Right cardiac atrium (tissue), 5 donors: ENCODE measurements around the gene ZC2HC1B. TPM values are rescaled to one million over a fixed set of nuclear protein-coding genes. Genes with fewer than 3 reads are reported as not detected.
A peak's percentile ranks its signal among the peaks of the same experiment; 100 is the strongest.

Experiments used
- ATAC-seq, 2 donors: fragments of 200-7000 bp; cut with Tn5 transposase; one replicate each; pipeline versions ENCODE4 v1.8.0 to v1.9.1; 2020; ENCODE audit warnings: moderate library complexity in 2 of 2, mild to moderate bottlenecking in 1 of 2
- DNase-seq, 3 donors: peaks; one replicate each; pipeline ENCODE4 v3.0.0-alpha.2; 2020
- H3K27ac ChIP-seq: one replicate; pipeline ENCODE4 v1.5.1; 2013; ENCODE audit warnings: mild to moderate bottlenecking, low read length, control low read depth, moderate library complexity
- H3K27me3 ChIP-seq: one replicate; pipeline ENCODE4 v1.6.1; 2013; ENCODE audit not compliant: control insufficient read depth, insufficient read depth
- H3K4me1 ChIP-seq: one replicate; pipeline ENCODE4 v1.6.1; 2013; ENCODE audit warnings: low read length; ENCODE audit not compliant: control insufficient read depth, insufficient read depth
- H3K4me3 ChIP-seq: one replicate; pipeline ENCODE4 v1.5.1; 2013; ENCODE audit warnings: low read length, control low read depth
- H3K9me3 ChIP-seq: one replicate; pipeline ENCODE4 v1.6.1; 2013; ENCODE audit warnings: low read length; ENCODE audit not compliant: control insufficient read depth
- WGBS: extraction: QIAGEN DNeasy Blood & Tissue Kit; methylation state at CpG from one replicate; pipeline ENCODE4 v1.1.7; 2013; 5-methylcytosine and 5-hydroxymethylcytosine counted together
- intact Hi-C, 4 donors: fragments of 100-400 bp; cut with DNase I; formaldehyde crosslinking; loops; one replicate each; pipeline versions ENCODE4 v1.11.0 to v1.14.0; 2022 to 2023
- polyA plus RNA-seq: library from polyadenylated mRNA; stranded (reverse); fragments of 200-250 nt; gene quantifications from one replicate; pipeline ENCODE4 v1.2.3, GENCODE V29; 2013
- total RNA-seq, 4 donors: library from RNA; stranded (reverse); fragmentation: NEBNext Ultra II Directional; extraction: Animal tissue kit (Norgen Biotek cat#: 25700); gene quantifications; one replicate each; pipeline ENCODE4 v1.2.1, GENCODE V29; 2021
- donor health status: healthy with polysubstance abuse.
- donor health status: DM: no; HTN: yes; CAD: no.
- donor health status: DM: no; HTN: no; CAD: no.
- donor health status: DM: no; HTN: yes; CAD: no; lungs with severe emphysema.
- donor health status: DM: yes; HTN: yes; CAD: no.

Gene ZC2HC1B
- total and polyA plus RNA-seq, 5 donors: not detected

DNA sequence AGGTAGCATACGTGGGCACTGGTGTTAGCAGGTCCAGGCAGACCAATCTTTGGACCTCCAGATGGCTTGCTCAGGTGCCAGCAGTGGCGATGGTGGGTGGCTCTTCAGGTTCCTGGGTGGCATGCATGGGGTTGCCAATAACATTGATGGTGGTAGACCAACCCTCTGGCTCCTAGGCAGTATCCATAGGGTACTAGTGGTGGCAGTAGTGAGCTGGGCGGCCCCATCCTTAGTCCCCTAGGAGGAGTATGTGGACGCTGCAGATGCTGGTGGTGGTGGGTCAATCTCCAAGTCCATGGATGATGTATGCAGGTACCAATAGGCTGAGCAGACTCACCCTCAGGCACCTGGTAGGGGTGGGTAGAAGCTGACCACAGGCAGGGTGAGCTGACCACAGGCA is 70.6 kb downstream of the ZC2HC1B start:
- no peak overlapping the region for H3K27ac ChIP-seq
- intact Hi-C loops: no loop called here
- H3K9me3 ChIP-seq: no peaks in the 10 kb centered on the region
- ATAC-seq (peak in 1 of 2 donors; percentile 26), DNase-seq (peak in 1 of 3 donors; percentile 23)
- 83% methylated on average over 4 of the region's 4 CpGs for WGBS
- H3K27me3 ChIP-seq: no peaks in the 10 kb centered on the region
- H3K4me1 ChIP-seq: no peaks in the 10 kb centered on the region
- H3K4me3 ChIP-seq: no peak overlapping the region

DNA sequence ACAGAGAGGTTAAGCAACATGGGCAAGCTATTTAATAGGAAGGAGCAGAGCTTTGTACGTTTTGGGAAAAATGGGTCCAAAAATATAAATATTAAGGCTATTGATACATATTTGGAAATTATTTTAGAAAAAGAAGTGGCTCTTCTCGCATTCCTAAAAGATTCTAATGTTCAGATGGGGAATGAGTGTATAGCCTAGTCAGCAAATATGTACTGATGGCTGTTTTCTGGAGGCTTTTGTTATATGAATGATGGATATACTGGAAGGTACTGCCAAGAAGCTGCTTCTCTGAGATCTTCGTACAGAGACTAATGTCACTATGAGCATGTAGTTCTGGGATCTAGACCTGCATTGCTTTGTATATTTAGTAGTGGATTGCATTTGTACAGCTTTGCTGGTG is 72.1 kb downstream of the ZC2HC1B start:
- no peaks in the 10 kb centered on the region for H3K4me1 ChIP-seq
- intact Hi-C loops: no loop called here
- 87% methylated on average over 3 of the region's 3 CpGs for WGBS
- no peak for DNase-seq
- H3K27me3 ChIP-seq: no peaks in the 10 kb centered on the region
- no peak overlapping the region for H3K4me3 ChIP-seq
- no peak overlapping the region for H3K27ac ChIP-seq
- no peaks in the 10 kb centered on the region for H3K9me3 ChIP-seq
- no peak for ATAC-seq

DNA sequence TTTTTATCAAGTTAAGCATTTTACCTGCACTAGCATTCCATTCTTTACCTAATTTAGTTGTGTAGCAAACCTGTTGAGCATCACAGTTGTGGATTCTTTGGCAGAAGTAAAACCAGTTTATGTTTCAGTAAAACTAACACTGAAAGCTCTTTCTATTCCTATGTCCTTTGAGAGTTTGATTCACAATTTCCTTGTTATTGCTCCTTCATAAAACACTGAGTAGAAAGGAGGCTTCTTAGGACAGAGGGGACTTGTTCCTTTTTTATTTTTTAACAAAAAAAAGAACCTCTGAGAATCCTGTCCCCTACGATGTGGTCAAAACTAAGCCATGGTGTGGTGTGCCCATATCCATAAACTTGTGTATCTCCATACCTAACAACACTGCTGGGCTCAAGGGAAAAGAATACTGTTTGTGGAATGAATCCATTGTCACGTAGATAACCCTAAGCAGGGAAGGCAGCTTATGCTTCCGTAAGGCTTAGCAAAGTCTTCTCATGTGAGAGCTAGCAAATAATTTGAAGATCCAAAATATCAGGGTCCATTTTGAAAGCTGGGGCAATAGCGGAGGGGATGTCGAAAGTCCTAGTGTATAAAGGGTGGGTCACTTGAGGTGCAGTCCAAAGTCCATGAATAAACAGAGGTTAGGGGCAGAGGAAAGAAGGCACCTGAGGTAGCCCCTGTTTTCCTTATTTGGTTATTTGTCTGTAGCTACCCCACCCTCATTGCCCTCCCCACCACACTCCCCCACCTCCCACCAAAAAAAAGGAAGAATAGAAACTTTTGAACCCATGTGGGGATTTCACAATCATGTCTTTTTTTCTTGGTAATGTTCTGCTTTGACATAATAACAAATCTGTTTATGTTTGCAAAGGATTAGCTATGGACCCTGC is 72.7 kb downstream of the ZC2HC1B start:
- ATAC-seq: no peak
- no peaks in the 10 kb centered on the region for H3K4me1 ChIP-seq

DNA sequence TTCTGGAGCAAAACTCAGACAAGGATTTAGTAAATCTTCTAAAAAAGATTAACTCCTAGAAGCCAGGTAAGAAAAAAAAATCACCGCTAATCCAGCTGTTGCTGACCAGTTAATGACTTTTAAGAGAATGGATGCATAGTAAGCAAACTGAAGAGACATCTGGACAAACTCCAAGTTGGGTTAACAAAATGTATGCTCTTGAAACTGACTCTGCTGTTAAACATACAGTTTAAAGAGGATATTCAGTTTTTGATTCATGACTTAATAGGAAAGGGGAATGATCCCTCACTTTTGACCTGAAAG is 73.3 kb downstream of the ZC2HC1B start:
- Histone ChIP-seq H3K27ac (no peak overlapping the region), H3K4me3 (no peak overlapping the region), H3K27me3 (no peaks in the 10 kb centered on the region), H3K9me3 (no peaks in the 10 kb centered on the region), H3K4me1 (no peaks in the 10 kb centered on the region)
- 90% methylated on average over 1 of the region's 1 CpG for WGBS
- DNase-seq (no peak), ATAC-seq (no peak)
- intact Hi-C loops: no loop called here

More for the DNA sequence above, 72.7 kb downstream of the ZC2HC1B start:
- H3K4me3 ChIP-seq: no peak overlapping the region
- H3K27ac ChIP-seq: no peak overlapping the region
- 78% methylated on average over 5 of the region's 5 CpGs for WGBS
- intact Hi-C loops: no loop called here
- H3K27me3 ChIP-seq: no peaks in the 10 kb centered on the region
- H3K9me3 ChIP-seq: no peaks in the 10 kb centered on the region
- DNase-seq: no peak

DNA sequence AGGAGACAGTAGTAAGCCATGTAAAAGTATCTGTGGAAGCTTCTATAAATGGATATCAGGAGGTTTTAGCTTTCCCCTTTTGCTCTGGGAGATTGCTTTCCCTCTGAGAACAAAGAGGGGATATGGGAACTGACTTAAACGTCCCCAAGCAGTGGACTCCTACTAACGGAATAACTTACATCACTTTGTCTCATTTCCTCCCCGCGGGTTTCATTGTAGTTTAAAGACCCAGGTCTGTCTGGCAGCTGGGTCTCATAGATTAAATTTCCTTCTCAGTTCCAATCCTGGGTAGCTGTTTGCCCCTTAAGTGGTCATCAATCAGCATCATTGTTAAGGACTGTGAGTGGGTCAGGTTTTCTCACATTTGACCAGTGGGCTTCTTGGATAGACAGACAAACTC is 75.1 kb downstream of the ZC2HC1B start:
- Histone ChIP-seq H3K4me1 (no peaks in the 10 kb centered on the region), H3K27me3 (no peaks in the 10 kb centered on the region), H3K27ac (no peak overlapping the region), H3K4me3 (no peak overlapping the region), H3K9me3 (no peaks in the 10 kb centered on the region)
- 27% methylated on average over 4 of the region's 4 CpGs for WGBS
- ATAC-seq (no peak), DNase-seq (no peak)
- intact Hi-C loops: no loop called here

DNA sequence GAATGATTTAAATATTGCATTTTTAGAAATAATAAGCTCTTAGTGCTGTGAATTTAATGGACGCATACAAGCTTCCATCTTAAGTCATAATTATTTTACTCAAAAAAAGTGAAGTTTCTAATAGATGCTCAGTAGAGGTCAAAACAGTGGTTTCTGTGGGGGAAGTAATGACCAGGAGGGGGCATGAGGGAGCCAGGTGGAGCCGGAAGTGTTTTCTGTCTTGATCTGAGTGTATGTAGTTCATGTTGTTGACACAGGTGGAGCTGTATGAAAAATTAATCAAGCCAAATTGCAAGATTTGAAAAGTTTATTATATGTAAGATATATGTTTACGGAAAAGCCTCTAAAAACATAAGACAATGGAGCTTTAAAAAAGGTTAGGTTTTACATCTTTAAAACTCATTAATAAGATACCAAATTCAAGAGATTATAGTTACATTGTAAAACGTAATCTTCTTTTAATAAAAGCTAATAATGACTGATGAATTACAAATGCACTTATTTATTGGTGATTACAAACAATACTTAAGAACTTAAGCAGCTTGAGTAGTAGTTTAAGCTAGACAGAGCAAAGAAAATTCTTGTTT is 75.8 kb downstream of the ZC2HC1B start:
- no peaks in the 10 kb centered on the region for H3K27me3 ChIP-seq
- intact Hi-C loops: loop anchor here in 2 of 4 donors (5.0 kb wide), 1 partner anchor 72 kb away; no protein-coding TSS in a partner anchor
- H3K9me3 ChIP-seq: no peaks in the 10 kb centered on the region
- no peak overlapping the region for H3K4me3 ChIP-seq
- WGBS: 45% methylated on average over 4 of the region's 4 CpGs
- no peak overlapping the region for H3K27ac ChIP-seq
- no peak for DNase-seq
- H3K4me1 ChIP-seq: no peaks in the 10 kb centered on the region
- no peak for ATAC-seq

DNA sequence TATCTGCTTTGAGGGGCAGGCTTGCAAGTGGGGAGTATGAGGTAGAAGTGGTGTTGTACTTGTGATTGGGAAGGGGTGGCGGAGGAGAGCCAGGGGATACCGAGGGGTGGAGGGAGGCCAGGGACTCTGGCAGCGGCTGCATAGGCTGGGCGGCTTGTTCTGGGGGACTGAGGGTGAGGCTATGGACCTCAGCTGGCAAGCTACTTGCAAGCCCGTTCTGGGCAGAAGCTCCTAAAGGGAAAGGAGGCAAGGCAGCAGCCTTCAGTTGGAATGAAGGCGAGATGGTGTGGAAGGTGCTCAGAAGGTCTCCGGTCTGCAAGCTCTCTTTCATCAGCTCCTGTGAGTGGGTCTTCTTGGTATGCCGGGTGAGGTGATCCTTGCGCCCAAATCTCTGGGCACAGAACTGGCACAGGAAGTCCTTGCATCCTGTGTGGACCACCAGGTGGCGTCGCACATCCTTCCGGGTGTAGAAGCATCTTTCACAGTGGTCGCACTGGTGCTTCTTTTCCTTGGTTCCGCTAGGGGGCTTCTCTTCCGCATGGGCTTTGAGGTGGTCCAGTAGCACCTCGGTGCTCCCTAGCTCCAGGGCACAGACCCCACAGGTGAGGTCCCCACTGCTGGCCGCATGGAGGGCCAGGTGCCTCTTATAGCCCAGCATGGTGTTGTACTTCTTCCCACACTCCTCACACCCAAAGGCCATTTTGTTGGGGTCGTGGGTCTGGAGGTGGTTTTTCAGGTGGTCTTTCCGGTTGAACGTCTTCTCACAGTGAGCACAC is 77.8 kb downstream of the ZC2HC1B start:
- WGBS: 62% methylated on average over 20 of the region's 20 CpGs
- intact Hi-C loops: loop anchor here in 2 of 4 donors (5.0 kb wide), 1 partner anchor 70 kb away; no protein-coding TSS in a partner anchor
- DNase-seq: peak; percentile 53 to 80 (median 74)
- Histone ChIP-seq H3K27me3 (no peaks in the 10 kb centered on the region), H3K4me3 (no peak overlapping the region), H3K27ac (no peak overlapping the region), H3K9me3 (no peaks in the 10 kb centered on the region), H3K4me1 (no peaks in the 10 kb centered on the region)
- ATAC-seq: peak; percentile 32 to 51

DNA sequence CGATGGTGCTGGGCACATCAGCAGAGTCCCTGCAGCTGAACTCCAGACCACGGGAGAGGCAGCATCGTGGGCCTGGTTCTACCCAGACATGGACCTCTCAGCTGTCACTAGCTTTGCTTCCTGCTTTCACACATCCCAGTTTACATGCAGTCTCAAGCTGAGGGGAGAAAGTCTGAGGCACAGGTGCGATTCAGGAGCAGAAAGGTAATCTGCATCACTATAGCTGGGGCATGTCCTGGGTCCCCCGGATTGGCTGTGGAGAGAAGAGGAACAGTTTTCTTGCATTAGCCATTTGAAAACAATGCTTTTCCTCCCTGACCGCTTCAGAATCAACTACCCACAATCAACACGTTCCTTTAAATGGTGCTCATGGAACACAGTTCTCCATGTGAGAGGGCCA is 83.9 kb downstream of the ZC2HC1B start:
- DNase-seq: no peak
- no peak overlapping the region for H3K27ac ChIP-seq
- H3K4me3 ChIP-seq: no peak overlapping the region
- no peaks in the 10 kb centered on the region for H3K27me3 ChIP-seq
- no peaks in the 10 kb centered on the region for H3K4me1 ChIP-seq
- WGBS: 90% methylated on average over 7 of the region's 7 CpGs
- no peak for ATAC-seq
- intact Hi-C loops: no loop called here
- no peaks in the 10 kb centered on the region for H3K9me3 ChIP-seq

DNA sequence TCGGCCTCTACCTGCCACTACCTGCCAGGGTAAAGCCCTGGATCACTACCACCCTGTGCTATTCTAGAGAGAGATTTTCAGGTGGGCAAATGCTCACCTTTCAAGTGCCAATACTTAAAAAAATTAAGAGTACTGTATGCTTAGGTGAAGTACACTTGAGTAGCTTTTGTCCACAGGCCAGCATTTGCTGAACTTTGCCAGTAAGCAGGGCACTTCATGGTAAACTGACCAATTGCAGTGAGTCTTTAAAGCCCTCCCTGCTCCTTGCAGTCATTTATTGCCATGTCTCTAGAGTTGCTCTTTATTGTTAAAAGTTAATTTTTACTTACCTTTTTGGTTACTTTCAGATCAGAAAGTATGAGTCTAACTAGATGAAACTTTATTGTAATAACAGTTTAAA is 85.3 kb downstream of the ZC2HC1B start:
- Histone ChIP-seq H3K27ac (no peak overlapping the region), H3K4me1 (no peaks in the 10 kb centered on the region), H3K27me3 (no peaks in the 10 kb centered on the region), H3K4me3 (no peak overlapping the region), H3K9me3 (no peaks in the 10 kb centered on the region)
- intact Hi-C loops: no loop called here
- ATAC-seq: no peak
- 86% methylated on average over 1 of the region's 1 CpG for WGBS
- no peak for DNase-seq

DNA sequence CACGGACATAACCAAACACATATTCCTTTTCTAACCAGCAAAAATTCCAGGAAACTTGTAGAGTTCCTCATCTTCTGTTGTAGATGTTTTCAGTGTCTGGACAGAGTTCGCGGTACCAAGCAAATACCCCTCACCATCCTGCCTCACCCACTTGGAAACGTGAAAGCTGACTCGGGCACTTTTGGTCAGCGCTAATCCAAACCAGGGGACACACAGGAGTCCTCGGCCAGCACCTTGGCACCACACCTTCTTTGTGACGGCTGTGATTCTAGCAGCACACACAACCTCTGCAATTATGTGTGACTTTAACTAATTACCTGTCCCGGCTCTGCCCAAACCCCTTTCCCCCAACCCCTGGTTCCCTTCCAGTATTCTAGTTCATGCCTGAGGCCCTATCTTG is 85.7 kb downstream of the ZC2HC1B start:
- DNase-seq (no peak), ATAC-seq (no peak)
- no peak overlapping the region for H3K27ac ChIP-seq
- no peaks in the 10 kb centered on the region for H3K9me3 ChIP-seq
- H3K4me1 ChIP-seq: no peaks in the 10 kb centered on the region
- intact Hi-C loops: no loop called here
- 90% methylated on average over 9 of the region's 9 CpGs for WGBS
- no peaks in the 10 kb centered on the region for H3K27me3 ChIP-seq
- no peak overlapping the region for H3K4me3 ChIP-seq

DNA sequence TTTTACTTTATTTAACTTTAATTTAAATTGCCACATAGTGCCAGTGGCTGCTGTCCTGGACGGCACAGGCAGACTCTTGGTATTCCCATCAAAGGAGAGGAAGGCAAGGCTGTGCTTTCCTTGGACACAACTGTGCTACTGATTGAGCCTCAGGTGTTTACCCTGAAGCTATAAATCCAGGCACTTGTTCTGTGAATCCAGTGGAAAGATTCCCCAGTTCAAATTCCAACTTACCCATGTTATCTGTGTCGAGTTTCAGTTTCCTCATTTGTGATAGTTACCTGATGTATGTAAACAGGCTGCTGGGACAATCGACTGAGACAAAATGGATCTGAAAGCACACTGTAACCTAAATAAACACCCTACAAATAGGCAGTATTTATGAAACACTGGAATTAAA is 86.6 kb downstream of the ZC2HC1B start:
- Histone ChIP-seq H3K4me3 (no peak overlapping the region), H3K9me3 (no peaks in the 10 kb centered on the region), H3K4me1 (no peaks in the 10 kb centered on the region), H3K27ac (no peak overlapping the region), H3K27me3 (no peaks in the 10 kb centered on the region)
- 51% methylated on average over 3 of the region's 3 CpGs for WGBS
- ATAC-seq: no peak
- intact Hi-C loops: no loop called here
- DNase-seq: no peak
